ENCODE data around the gene PCBP2. TPM values are rescaled to one million over a fixed set of nuclear protein-coding genes. Genes with fewer than 3 reads are reported as not detected.
"Not testable (repeated sequence)": the region's sequence is repeated elsewhere in the genome, so short reads cannot be mapped to it uniquely, and the experiment has no call there.

PCBP2 gene
- total RNA-seq (100 to 1,000 TPM; 612 to 697 TPM), polyA plus RNA-seq (100 to 1,000 TPM; 363 to 501 TPM)
- long read RNA-seq, donor 1, transcript PCBP2-201 (14 exons, 1,730 nt) = minor isoform, 6 of 171 reads
- long read RNA-seq, donor 1, transcript PCBP2-207 (15 exons, 1,457 nt) = minor isoform, 25 of 171 reads
- long read RNA-seq, donor 1, transcript PCBP2-203 (13 exons, 3,026 nt) = minor isoform, 11 of 171 reads
- long read RNA-seq, donor 1, transcript PCBP2-209 (3 exons, 1,696 nt) = major isoform, 28 of 171 reads
- long read RNA-seq, donor 1, partial matches to known transcripts = 47 of 171 reads
- long read RNA-seq, donor 1, other reads (novel, unspliced or antisense) = 38 of 171 reads
- long read RNA-seq, donor 2, transcript PCBP2-209 (3 exons, 1,696 nt) = major isoform, 16 of 78 reads
- long read RNA-seq, donor 2, partial matches to known transcripts = 41 of 78 reads
- long read RNA-seq, donor 2, other reads (novel, unspliced or antisense) = 7 of 78 reads
- long read RNA-seq, donor 3, transcript PCBP2-201 (14 exons, 1,730 nt) = minor isoform, 7 of 267 reads
- long read RNA-seq, donor 3, transcript PCBP2-209 (3 exons, 1,696 nt) = major isoform, 20 of 267 reads
- long read RNA-seq, donor 3, transcript PCBP2-203 (13 exons, 3,026 nt) = minor isoform, 5 of 267 reads
- long read RNA-seq, donor 3, transcript PCBP2-207 (15 exons, 1,457 nt) = minor isoform, 6 of 267 reads
- long read RNA-seq, donor 3, partial matches to known transcripts = 213 of 267 reads
- long read RNA-seq, donor 3, other reads (novel, unspliced or antisense) = 9 of 267 reads
- long read RNA-seq, donor 4, transcript PCBP2-209 (3 exons, 1,696 nt) = major isoform, 15 of 58 reads
- long read RNA-seq, donor 4, transcript PCBP2-207 (15 exons, 1,457 nt) = minor isoform, 5 of 58 reads
- long read RNA-seq, donor 4, partial matches to known transcripts = 32 of 58 reads
- long read RNA-seq, donor 4, other reads (novel, unspliced or antisense) = 0 of 58 reads
- long read RNA-seq, donor 5, transcript PCBP2-202 (15 exons, 1,814 nt) = minor isoform, 9 of 146 reads
- long read RNA-seq, donor 5, transcript PCBP2-209 (3 exons, 1,696 nt) = major isoform, 25 of 146 reads
- long read RNA-seq, donor 5, transcript PCBP2-207 (15 exons, 1,457 nt) = minor isoform, 9 of 146 reads
- long read RNA-seq, donor 5, transcript PCBP2-201 (14 exons, 1,730 nt) = minor isoform, 11 of 146 reads
- long read RNA-seq, donor 5, partial matches to known transcripts = 46 of 146 reads
- long read RNA-seq, donor 5, other reads (novel, unspliced or antisense) = 26 of 146 reads

DNA sequence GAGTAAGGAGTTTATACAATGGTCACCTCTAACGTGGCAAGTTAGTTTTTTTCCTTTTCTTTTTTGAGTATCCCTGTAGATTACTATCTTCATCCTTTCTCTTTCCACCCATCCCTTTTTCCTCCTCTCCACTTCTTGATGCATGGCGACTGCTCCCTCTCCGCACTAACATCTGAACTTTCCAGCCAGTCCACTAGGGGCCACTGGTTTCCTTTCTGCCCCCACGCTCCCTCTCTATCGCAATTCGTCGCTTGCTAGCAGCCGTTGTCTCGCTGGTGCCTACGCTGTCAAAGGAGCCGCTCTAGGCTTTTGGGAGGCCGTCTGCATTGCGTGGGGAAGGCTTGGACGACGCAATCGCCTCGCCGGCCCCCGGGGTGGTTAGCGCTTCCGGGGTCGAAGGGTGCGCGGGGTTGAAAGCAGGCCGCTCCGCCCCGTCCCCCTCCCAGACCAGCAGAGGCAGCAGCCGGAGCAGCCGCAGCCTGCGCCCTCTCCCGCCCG is at the start of gene PCBP2:
Gene PCBP2, plus strand, starts transcription at position 442 of the 498 bp plus-strand sequence. CDS start 2,699 bp downstream, outside the sequence.
- ATAC-seq (ENCODE audit: insufficient read depth, low FRiP score) (peak; percentile 97), DNase-seq (peak; percentile 100)
- peak within 1 kb of the TSS; percentile 87 to 98 for H3K9ac ChIP-seq (ENCODE audit: insufficient read depth in 1 of 2, low read length in 2 of 2)
- H3K9me3 ChIP-seq (ENCODE audit: control insufficient read depth in 4 of 4, insufficient read depth in 3 of 4, low read length in 3 of 4) = no peaks in the 10 kb centered on the region
- 0% methylated on average over 22 to 32 of the region's 32 CpGs for WGBS, 2 donors
- H3K27me3 ChIP-seq (ENCODE audit: control insufficient read depth in 3 of 3, insufficient read depth in 3 of 3, low read length in 2 of 3) = no peaks in the 10 kb centered on the region
- H3K27ac ChIP-seq (ENCODE audit: low read depth in 1 of 2, low read length in 1 of 2) = peak within 1 kb of the TSS; percentile 90 to 97
- H3K36me3 ChIP-seq (ENCODE audit: control insufficient read depth in 4 of 4, insufficient read depth in 4 of 4, low read length in 4 of 4) = peaks cover 18 to 27% (median 20%) of the 10 kb centered on the region in 4 donors
- H3K4me3 ChIP-seq = peak within 1 kb of the TSS; percentile 93
- H3K4me1 ChIP-seq (ENCODE audit: control insufficient read depth in 5 of 5, insufficient read depth in 5 of 5, low read length in 5 of 5) = peaks cover 0 to 17% (median 12%) of the 10 kb centered on the region in 5 donors
- TF ChIP-seq, protein P1, sequence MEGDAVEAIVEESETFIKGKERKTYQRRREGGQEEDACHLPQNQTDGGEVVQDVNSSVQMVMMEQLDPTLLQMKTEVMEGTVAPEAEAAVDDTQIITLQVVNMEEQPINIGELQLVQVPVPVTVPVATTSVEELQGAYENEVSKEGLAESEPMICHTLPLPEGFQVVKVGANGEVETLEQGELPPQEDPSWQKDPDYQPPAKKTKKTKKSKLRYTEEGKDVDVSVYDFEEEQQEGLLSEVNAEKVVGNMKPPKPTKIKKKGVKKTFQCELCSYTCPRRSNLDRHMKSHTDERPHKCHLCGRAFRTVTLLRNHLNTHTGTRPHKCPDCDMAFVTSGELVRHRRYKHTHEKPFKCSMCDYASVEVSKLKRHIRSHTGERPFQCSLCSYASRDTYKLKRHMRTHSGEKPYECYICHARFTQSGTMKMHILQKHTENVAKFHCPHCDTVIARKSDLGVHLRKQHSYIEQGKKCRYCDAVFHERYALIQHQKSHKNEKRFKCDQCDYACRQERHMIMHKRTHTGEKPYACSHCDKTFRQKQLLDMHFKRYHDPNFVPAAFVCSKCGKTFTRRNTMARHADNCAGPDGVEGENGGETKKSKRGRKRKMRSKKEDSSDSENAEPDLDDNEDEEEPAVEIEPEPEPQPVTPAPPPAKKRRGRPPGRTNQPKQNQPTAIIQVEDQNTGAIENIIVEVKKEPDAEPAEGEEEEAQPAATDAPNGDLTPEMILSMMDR (IDR thresholded peaks at IDR 0.05; ENCODE audit: control extremely low read depth, extremely low read depth) = peak; percentile 92

DNA sequence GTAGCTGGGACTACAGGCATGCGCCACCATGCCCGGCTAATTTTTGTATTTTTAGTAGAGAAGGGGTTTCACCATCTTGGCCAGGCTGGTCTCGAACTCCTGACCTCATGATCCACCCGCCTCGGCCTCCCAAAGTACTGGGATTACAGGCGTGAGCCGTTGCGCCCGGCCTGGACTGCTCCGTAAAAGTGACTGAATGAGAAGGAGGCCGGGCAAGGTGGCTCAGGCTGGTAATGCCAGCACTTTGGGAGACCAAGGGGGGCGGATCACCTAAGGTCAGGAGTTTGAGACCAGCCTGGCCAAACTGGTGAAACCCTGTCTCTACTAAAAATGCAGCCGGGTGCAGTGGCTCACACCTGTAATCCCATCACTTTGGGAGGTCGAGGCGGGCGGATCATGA is 49.6 kb upstream of the PCBP2 start:
- not testable (repeated sequence) for H3K4me3 ChIP-seq; H3K9me3 ChIP-seq (ENCODE audit: control insufficient read depth in 4 of 4, insufficient read depth in 3 of 4, low read length in 3 of 4); H3K27me3 ChIP-seq (ENCODE audit: control insufficient read depth in 3 of 3, insufficient read depth in 3 of 3, low read length in 2 of 3); H3K4me1 ChIP-seq (ENCODE audit: control insufficient read depth in 5 of 5, insufficient read depth in 5 of 5, low read length in 5 of 5); DNase-seq; H3K27ac ChIP-seq (ENCODE audit: low read depth in 1 of 2, low read length in 1 of 2); ATAC-seq (ENCODE audit: insufficient read depth, low FRiP score); H3K9ac ChIP-seq (ENCODE audit: insufficient read depth in 1 of 2, low read length in 2 of 2); H3K36me3 ChIP-seq (ENCODE audit: control insufficient read depth in 4 of 4, insufficient read depth in 4 of 4, low read length in 4 of 4)
- WGBS, 2 donors = 97% methylated on average over 16 of the region's 16 CpGs

DNA sequence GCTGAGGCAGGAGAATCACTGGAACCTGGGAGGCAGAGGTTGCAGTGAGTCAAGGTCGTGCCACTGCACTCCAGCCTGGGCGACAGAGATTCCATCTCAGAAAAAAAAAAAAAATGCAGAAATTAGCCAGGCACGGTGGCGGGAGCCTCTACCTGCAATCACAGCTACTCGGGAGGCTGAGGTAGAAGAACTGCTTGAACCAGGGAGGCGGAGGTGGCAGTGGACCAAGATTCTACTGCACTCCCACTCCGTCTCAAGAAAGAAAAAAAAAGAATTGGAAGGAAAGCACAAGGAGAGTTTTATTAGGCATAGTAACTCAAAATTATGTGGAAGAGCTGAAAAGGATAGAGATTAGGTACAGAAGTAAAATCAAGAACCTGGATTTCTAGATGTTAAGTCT is 49.0 kb upstream of the PCBP2 start:
- Histone ChIP-seq H3K27me3 (ENCODE audit: control insufficient read depth in 3 of 3, insufficient read depth in 3 of 3, low read length in 2 of 3) (no peaks in the 10 kb centered on the region), H3K9me3 (ENCODE audit: control insufficient read depth in 4 of 4, insufficient read depth in 3 of 4, low read length in 3 of 4) (no peaks in the 10 kb centered on the region), H3K36me3 (ENCODE audit: control insufficient read depth in 4 of 4, insufficient read depth in 4 of 4, low read length in 4 of 4) (peaks cover 0 to 6% (median 3%) of the 10 kb centered on the region in 4 donors), H3K27ac (ENCODE audit: low read depth in 1 of 2, low read length in 1 of 2) (no peak overlapping the region), H3K9ac (ENCODE audit: insufficient read depth in 1 of 2, low read length in 2 of 2) (no peak overlapping the region), H3K4me1 (ENCODE audit: control insufficient read depth in 5 of 5, insufficient read depth in 5 of 5, low read length in 5 of 5) (no peaks in the 10 kb centered on the region), H3K4me3 (no peak overlapping the region)
- ATAC-seq (ENCODE audit: insufficient read depth, low FRiP score) = no peak
- 83 to 84% methylated on average over 7 of the region's 7 CpGs for WGBS, 2 donors
- DNase-seq = no peak
- TF ChIP-seq, protein P1 (IDR thresholded peaks at IDR 0.05; ENCODE audit: control extremely low read depth, extremely low read depth) = no peak

Data from lung (tissue), 16 donors.